Measurements from ENCODE around the gene ZNF606.

The ZNF606 gene

GRCh38 chr19:58046856-58047255 lies 44.2 kb upstream of the ZNF606 start:
- no peak for DNase-seq (ENCODE audit: low read depth in 1 of 2, low spot score in 1 of 2)
- Histone ChIP-seq H3K27me3 (ENCODE audit: insufficient read depth, poor library complexity, severe bottlenecking) (no peaks in the 10 kb centered on the region), H3K27ac (replicated peaks) (no peak overlapping the region), H3K4me3 (replicated peaks; ENCODE audit: insufficient read depth, low read length) (no peak overlapping the region)
- TF ChIP-seq REST (IDR thresholded peaks at IDR 0.05; ENCODE audit: insufficient replicate concordance, low read depth) = no peak
- TF ChIP-seq POLR2AphosphoS5 (IDR thresholded peaks at IDR 0.05; ENCODE audit: low read depth) = no peak
- TF ChIP-seq SPI1 (IDR thresholded peaks at IDR 0.05; ENCODE audit: borderline replicate concordance, low read depth) = no peak
- TF ChIP-seq GABPA (IDR thresholded peaks at IDR 0.05; ENCODE audit: low read depth) = no peak
- no peak for TF ChIP-seq CTCF (IDR thresholded peaks at IDR 0.05; ENCODE audit: insufficient read depth, low read length)

GRCh38 chr19:58045411-58046050 lies 42.9 kb upstream of the ZNF606 start:
- Histone ChIP-seq H3K4me3 (replicated peaks; ENCODE audit: insufficient read depth, low read length) (no peak overlapping the region), H3K27me3 (ENCODE audit: insufficient read depth, poor library complexity, severe bottlenecking) (no peaks in the 10 kb centered on the region), H3K27ac (replicated peaks) (no peak overlapping the region)
- TF ChIP-seq GABPA (IDR thresholded peaks at IDR 0.05; ENCODE audit: low read depth) = no peak
- no peak for DNase-seq (ENCODE audit: low read depth in 1 of 2, low spot score in 1 of 2)

GRCh38 chr19:58044886-58045285 lies 42.3 kb upstream of the ZNF606 start:
- H3K27ac ChIP-seq (replicated peaks) = no peak overlapping the region
- no peak for TF ChIP-seq POLR2AphosphoS5 (IDR thresholded peaks at IDR 0.05; ENCODE audit: low read depth)
- no peak for TF ChIP-seq REST (IDR thresholded peaks at IDR 0.05; ENCODE audit: insufficient replicate concordance, low read depth)
- no peak for TF ChIP-seq SPI1 (IDR thresholded peaks at IDR 0.05; ENCODE audit: borderline replicate concordance, low read depth)
- no peak for TF ChIP-seq GABPA (IDR thresholded peaks at IDR 0.05; ENCODE audit: low read depth)
- no peak for TF ChIP-seq CTCF (IDR thresholded peaks at IDR 0.05; ENCODE audit: insufficient read depth, low read length)
- no peak overlapping the region for H3K4me3 ChIP-seq (replicated peaks; ENCODE audit: insufficient read depth, low read length)
- no peak for DNase-seq (ENCODE audit: low read depth in 1 of 2, low spot score in 1 of 2)
- no peaks in the 10 kb centered on the region for H3K27me3 ChIP-seq (ENCODE audit: insufficient read depth, poor library complexity, severe bottlenecking)

GRCh38 chr19:58044391-58044790 lies 41.8 kb upstream of the ZNF606 start:
- no peaks in the 10 kb centered on the region for H3K27me3 ChIP-seq (ENCODE audit: insufficient read depth, poor library complexity, severe bottlenecking)
- no peak overlapping the region for H3K4me3 ChIP-seq (replicated peaks; ENCODE audit: insufficient read depth, low read length)
- no peak overlapping the region for H3K27ac ChIP-seq (replicated peaks)
- TF ChIP-seq SPI1 (IDR thresholded peaks at IDR 0.05; ENCODE audit: borderline replicate concordance, low read depth) = no peak
- TF ChIP-seq GABPA (IDR thresholded peaks at IDR 0.05; ENCODE audit: low read depth) = no peak
- no peak for TF ChIP-seq REST (IDR thresholded peaks at IDR 0.05; ENCODE audit: insufficient replicate concordance, low read depth)
- no peak for TF ChIP-seq CTCF (IDR thresholded peaks at IDR 0.05; ENCODE audit: insufficient read depth, low read length)
- TF ChIP-seq POLR2AphosphoS5 (IDR thresholded peaks at IDR 0.05; ENCODE audit: low read depth) = no peak
- no peak for DNase-seq (ENCODE audit: low read depth in 1 of 2, low spot score in 1 of 2)
